ENCODE data around the gene CASP3. TPM values are rescaled to one million over a fixed set of nuclear protein-coding genes. Genes with fewer than 3 reads are reported as not detected.
"Not testable (repeated sequence)": the region's sequence is repeated elsewhere in the genome, so short reads cannot be mapped to it uniquely, and the experiment has no call there.

The CASP3 gene
- total RNA-seq, 5 donors from 2014 or later (not counting 1 experiment from before 2014, with no cell fraction given): 10.7 to 23.5 (median 19.9) TPM

DNA sequence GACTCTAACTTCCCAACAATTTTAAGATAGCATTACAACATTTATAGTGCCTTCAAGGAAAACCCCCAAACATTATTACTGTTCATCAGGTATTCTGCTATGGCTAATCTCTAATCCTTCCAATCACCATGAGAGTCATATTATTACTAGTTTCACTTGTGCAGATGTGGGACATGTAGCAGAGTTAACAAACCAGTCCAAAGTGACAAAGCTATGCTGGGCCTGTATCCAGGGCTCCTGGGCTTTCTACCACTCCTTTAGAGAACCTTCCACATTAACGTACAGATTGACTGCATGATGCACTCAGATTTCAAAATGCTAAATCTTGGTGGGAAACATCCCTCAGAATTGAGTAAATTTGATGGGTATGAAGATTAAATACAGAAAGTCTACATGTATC, 16.4 kb downstream of the CASP3 start:
- ATAC-seq (replicated peaks in 1 of 4): no peak
- peaks cover 8 to 80% of the 10 kb centered on the region in 2 donors for H3K36me3 ChIP-seq (ENCODE audit: control insufficient read depth in 2 of 2, extremely low read depth in 1 of 2, insufficient read depth in 1 of 2, low read length in 1 of 2)

GRCh38 chr4:184628103-184628502, 21.1 kb downstream of the CASP3 start:
- no peaks in the 10 kb centered on the region for H3K27me3 ChIP-seq (replicated peaks in 1 of 2; ENCODE audit: control insufficient read depth in 2 of 2, extremely low read depth in 1 of 2, insufficient read depth in 2 of 2, low read length in 1 of 2)
- Mint-ChIP-seq H3K27me3 (no peaks in the 10 kb centered on the region), H3K36me3 (peaks cover 66% of the 10 kb centered on the region), H3K4me3 (no peak overlapping the region), H3K9me3 (no peaks in the 10 kb centered on the region), H3K27ac (peak overlapping the region in 1 of 2 donors; percentile 21), H3K4me1 (peaks cover 37 to 38% (median 38%) of the 10 kb centered on the region in 3 donors)
- H3K9me3 ChIP-seq: no peaks in the 10 kb centered on the region
- WGBS (ENCODE audit: insufficient coverage): no CpG with 5 or more reads among the region's 4 CpGs
- POLR2A ChIA-PET: interaction anchor here in 1 of 2 donors (0.6 kb wide), 1 partner anchor 41 kb away, joined by 6 read pairs; no protein-coding TSS in a partner anchor
- H3K27ac ChIP-seq (ENCODE audit: low read length): no peak overlapping the region
- no peak overlapping the region for H3K4me3 ChIP-seq (ENCODE audit: control insufficient read depth in 1 of 2, extremely low read depth in 1 of 2, low read length in 1 of 2)
- CTCF ChIA-PET: interaction anchor here in 1 of 2 donors (0.5 to 1.0 kb wide), 2 partner anchors 8 to 376 kb away, joined by 3 to 5 read pairs; no protein-coding TSS in a partner anchor
- peaks cover 19 to 24% of the 10 kb centered on the region in 2 experiments for H3K4me1 ChIP-seq (ENCODE audit: control insufficient read depth in 1 of 2, extremely low read depth in 1 of 2, insufficient read depth in 2 of 2, low read length in 2 of 2)
- ATAC-seq (replicated peaks in 1 of 4) (no peak), DNase-seq (no peak)
- H3K36me3 ChIP-seq (ENCODE audit: control insufficient read depth in 2 of 2, extremely low read depth in 1 of 2, insufficient read depth in 1 of 2, low read length in 1 of 2): peaks cover 4 to 49% of the 10 kb centered on the region in 2 donors

More for the DNA sequence above, 16.4 kb downstream of the CASP3 start:
- Mint-ChIP-seq H3K27me3 (no peaks in the 10 kb centered on the region), H3K4me1 (peaks cover 3 to 9% (median 8%) of the 10 kb centered on the region in 3 donors), H3K9me3 (no peaks in the 10 kb centered on the region), H3K4me3 (no peak overlapping the region), H3K36me3 (peaks cover 59% of the 10 kb centered on the region), H3K27ac (no peak overlapping the region)
- WGBS (ENCODE audit: insufficient coverage): no CpG with 5 or more reads among the region's 1 CpG
- POLR2A ChIA-PET: no interaction called here
- CTCF ChIA-PET: interaction anchor here in 1 of 2 donors (1.0 kb wide), 1 partner anchor 367 kb away, joined by 17 read pairs; no protein-coding TSS in a partner anchor
- no peak for DNase-seq
- H3K4me3 ChIP-seq (ENCODE audit: control insufficient read depth in 1 of 2, extremely low read depth in 1 of 2, low read length in 1 of 2): no peak overlapping the region
- no peaks in the 10 kb centered on the region for H3K9me3 ChIP-seq
- no peaks in the 10 kb centered on the region for H3K27me3 ChIP-seq (replicated peaks in 1 of 2; ENCODE audit: control insufficient read depth in 2 of 2, extremely low read depth in 1 of 2, insufficient read depth in 2 of 2, low read length in 1 of 2)
- no peaks in the 10 kb centered on the region for H3K4me1 ChIP-seq (ENCODE audit: control insufficient read depth in 1 of 2, extremely low read depth in 1 of 2, insufficient read depth in 2 of 2, low read length in 2 of 2)
- no peak overlapping the region for H3K27ac ChIP-seq (ENCODE audit: low read length)

GRCh38 chr4:184625783-184626596, 23.3 kb downstream of the CASP3 start:
- H3K27ac ChIP-seq (ENCODE audit: low read length); H3K9me3 ChIP-seq; CTCF ChIA-PET; H3K4me3 ChIP-seq (ENCODE audit: control insufficient read depth in 1 of 2, extremely low read depth in 1 of 2, low read length in 1 of 2); H3K27me3 Mint-ChIP-seq; H3K27me3 ChIP-seq (replicated peaks in 1 of 2; ENCODE audit: control insufficient read depth in 2 of 2, extremely low read depth in 1 of 2, insufficient read depth in 2 of 2, low read length in 1 of 2); H3K9me3 Mint-ChIP-seq: not testable (repeated sequence)
- POLR2A ChIA-PET: interaction anchor here in 1 of 2 donors (0.5 kb wide), 1 partner anchor 152 kb away, joined by 3 read pairs; the partner anchor contains the start of gene IRF2
- Mint-ChIP-seq H3K4me3 (peak overlapping the region in 1 of 3 donors; percentile 45), H3K4me1 (peaks cover 36 to 38% (median 37%) of the 10 kb centered on the region in 3 donors), H3K27ac (peak overlapping the region; percentile 16 to 82), H3K36me3 (peaks cover 61% of the 10 kb centered on the region)
- DNase-seq (peak in 6 of 35 experiments; percentile 2 to 30 (median 6)), ATAC-seq (replicated peaks in 1 of 4) (peak in 2 of 4 experiments; percentile 33 to 65)
- 63% methylated on average over 2 of the region's 11 CpGs for whole genome bisulfite sequencing (ENCODE audit: insufficient coverage)
- Histone ChIP-seq H3K36me3 (ENCODE audit: control insufficient read depth in 2 of 2, extremely low read depth in 1 of 2, insufficient read depth in 1 of 2, low read length in 1 of 2) (peaks cover 4 to 36% of the 10 kb centered on the region in 2 donors), H3K4me1 (ENCODE audit: control insufficient read depth in 1 of 2, extremely low read depth in 1 of 2, insufficient read depth in 2 of 2, low read length in 2 of 2) (peaks cover 19 to 24% of the 10 kb centered on the region in 2 experiments)

- no peaks in the 10 kb centered on the region for H3K27me3 Mint-ChIP-seq
- CTCF ChIA-PET: no interaction called here
- DNase-seq: no peak
- H3K27ac Mint-ChIP-seq: peak overlapping the region; percentile 3 to 70
- peak in 2 of 4 experiments; percentile 42 to 80 for ATAC-seq (replicated peaks in 1 of 4)
- Histone ChIP-seq H3K27me3 (replicated peaks in 1 of 2; ENCODE audit: control insufficient read depth in 2 of 2, extremely low read depth in 1 of 2, insufficient read depth in 2 of 2, low read length in 1 of 2) (no peaks in the 10 kb centered on the region), H3K9me3 (no peaks in the 10 kb centered on the region), H3K4me3 (ENCODE audit: control insufficient read depth in 1 of 2, extremely low read depth in 1 of 2, low read length in 1 of 2) (peak overlapping the region in 1 of 2 donors; percentile 39), H3K36me3 (ENCODE audit: control insufficient read depth in 2 of 2, extremely low read depth in 1 of 2, insufficient read depth in 1 of 2, low read length in 1 of 2) (peaks cover 0 to 26% of the 10 kb centered on the region in 2 donors), H3K4me1 (ENCODE audit: control insufficient read depth in 1 of 2, extremely low read depth in 1 of 2, insufficient read depth in 2 of 2, low read length in 2 of 2) (peaks cover 19 to 24% of the 10 kb centered on the region in 2 experiments), H3K27ac (ENCODE audit: low read length) (no peak overlapping the region)
- POLR2A ChIA-PET: interaction anchor here in 1 of 2 donors (0.5 kb wide), 2 partner anchors 24 to 151 kb away, joined by 3 read pairs; partner anchors contain the start of genes CASP3, IRF2 and PRIMPOL
- H3K36me3 Mint-ChIP-seq: peaks cover 56% of the 10 kb centered on the region
- 76% methylated on average over 7 of the region's 7 CpGs for WGBS (ENCODE audit: insufficient coverage)
- H3K9me3 Mint-ChIP-seq: no peaks in the 10 kb centered on the region
- H3K4me1 Mint-ChIP-seq: peaks cover 36 to 38% (median 37%) of the 10 kb centered on the region in 3 donors
- peak overlapping the region in 1 of 3 donors; percentile 45 for H3K4me3 Mint-ChIP-seq
These were observed 24.2 kb downstream of the CASP3 start for GRCh38 chr4:184624972-184625554.

GRCh38 chr4:184624504-184624903, 24.7 kb downstream of the CASP3 start:
- H3K9me3 ChIP-seq; ATAC-seq (replicated peaks in 1 of 4); H3K4me3 ChIP-seq (ENCODE audit: control insufficient read depth in 1 of 2, extremely low read depth in 1 of 2, low read length in 1 of 2); H3K27ac ChIP-seq (ENCODE audit: low read length); H3K9me3 Mint-ChIP-seq; CTCF ChIA-PET; H3K27me3 Mint-ChIP-seq; DNase-seq; H3K27me3 ChIP-seq (replicated peaks in 1 of 2; ENCODE audit: control insufficient read depth in 2 of 2, extremely low read depth in 1 of 2, insufficient read depth in 2 of 2, low read length in 1 of 2); H3K27ac Mint-ChIP-seq: not testable (repeated sequence)
- peaks cover 0 to 21% of the 10 kb centered on the region in 2 donors for H3K36me3 ChIP-seq (ENCODE audit: control insufficient read depth in 2 of 2, extremely low read depth in 1 of 2, insufficient read depth in 1 of 2, low read length in 1 of 2)
- POLR2A ChIA-PET: interaction anchor here in 1 of 2 donors (0.5 kb wide), 1 partner anchor 25 kb away, joined by 3 read pairs; the partner anchor contains the start of genes CASP3 and PRIMPOL
- peaks cover 19 to 24% of the 10 kb centered on the region in 2 experiments for H3K4me1 ChIP-seq (ENCODE audit: control insufficient read depth in 1 of 2, extremely low read depth in 1 of 2, insufficient read depth in 2 of 2, low read length in 2 of 2)
- 100% methylated on average over 3 of the region's 3 CpGs for WGBS (ENCODE audit: insufficient coverage)
- peaks cover 53% of the 10 kb centered on the region for H3K36me3 Mint-ChIP-seq
- peak overlapping the region in 1 of 3 donors; percentile 45 for H3K4me3 Mint-ChIP-seq
- peaks cover 36 to 38% (median 37%) of the 10 kb centered on the region in 3 donors for H3K4me1 Mint-ChIP-seq

- Histone ChIP-seq H3K27me3 (replicated peaks in 1 of 2; ENCODE audit: control insufficient read depth in 2 of 2, extremely low read depth in 1 of 2, insufficient read depth in 2 of 2, low read length in 1 of 2) (no peaks in the 10 kb centered on the region), H3K4me3 (ENCODE audit: control insufficient read depth in 1 of 2, extremely low read depth in 1 of 2, low read length in 1 of 2) (no peak overlapping the region), H3K4me1 (ENCODE audit: control insufficient read depth in 1 of 2, extremely low read depth in 1 of 2, insufficient read depth in 2 of 2, low read length in 2 of 2) (peaks cover 14 to 19% of the 10 kb centered on the region in 2 experiments), H3K9me3 (no peaks in the 10 kb centered on the region), H3K27ac (ENCODE audit: low read length) (no peak overlapping the region), H3K36me3 (ENCODE audit: control insufficient read depth in 2 of 2, extremely low read depth in 1 of 2, insufficient read depth in 1 of 2, low read length in 1 of 2) (peaks cover 0 to 3% of the 10 kb centered on the region in 2 donors)
- Mint-ChIP-seq H3K27ac (no peak overlapping the region), H3K27me3 (no peaks in the 10 kb centered on the region), H3K4me1 (peaks cover 19 to 24% (median 22%) of the 10 kb centered on the region in 3 donors), H3K9me3 (no peaks in the 10 kb centered on the region), H3K4me3 (no peak overlapping the region), H3K36me3 (peaks cover 28% of the 10 kb centered on the region)
- ChIA-PET POLR2A (no interaction called here), CTCF (no interaction called here)
- WGBS (ENCODE audit: insufficient coverage): 100% methylated on average over 3 of the region's 3 CpGs
- DNase-seq (no peak), ATAC-seq (replicated peaks in 1 of 4) (no peak)
These were observed 27.7 kb downstream of the CASP3 start for GRCh38 chr4:184621518-184621917.

Measured in T-cell (primary cell).